Breast epithelium (tissue), 3 donors: Measurements from ENCODE around the gene HSPB7.

Experiments
- POLR2AphosphoS5 ChIP-seq, 3 donors: sonication (generic); formaldehyde crosslinking; IDR thresholded peaks; one replicate each; pipeline ENCODE4 v1.6.1; 2017; ENCODE audit warnings: antibody characterized with exemption in 3 of 3
- TF ChIP-seq, protein P1 (sequence below), 3 donors: fragments of 450-650 bp; IDR thresholded peaks; one replicate each; pipeline ENCODE4 v1.5.1; 2016 to 2017; ENCODE audit warnings: antibody characterized with exemption in 3 of 3, mild to moderate bottlenecking in 3 of 3, moderate library complexity in 3 of 3

DNA sequence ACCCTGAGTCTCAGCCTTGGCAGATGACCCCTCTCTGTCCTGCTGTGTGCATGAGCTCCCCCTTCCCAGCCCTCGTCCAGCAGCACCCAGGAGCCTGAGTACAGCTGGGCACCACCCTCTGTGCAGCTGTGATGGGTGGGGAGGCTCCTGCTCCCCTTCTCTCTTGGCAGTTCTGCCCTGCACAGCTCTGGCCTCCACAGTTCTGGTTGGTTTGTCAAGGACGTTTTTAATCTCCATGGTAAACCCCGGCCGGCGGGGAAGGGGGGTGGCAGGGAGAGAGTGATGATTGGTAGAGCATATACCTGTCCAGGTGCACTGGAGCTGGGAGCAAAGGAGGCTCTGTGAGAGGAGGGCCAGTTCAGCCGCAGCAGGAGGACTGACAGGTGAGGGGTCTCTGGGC is 3.8 kb upstream of the HSPB7 start, which contains the start of gene CLCNKA:
- TF ChIP-seq, protein P1, sequence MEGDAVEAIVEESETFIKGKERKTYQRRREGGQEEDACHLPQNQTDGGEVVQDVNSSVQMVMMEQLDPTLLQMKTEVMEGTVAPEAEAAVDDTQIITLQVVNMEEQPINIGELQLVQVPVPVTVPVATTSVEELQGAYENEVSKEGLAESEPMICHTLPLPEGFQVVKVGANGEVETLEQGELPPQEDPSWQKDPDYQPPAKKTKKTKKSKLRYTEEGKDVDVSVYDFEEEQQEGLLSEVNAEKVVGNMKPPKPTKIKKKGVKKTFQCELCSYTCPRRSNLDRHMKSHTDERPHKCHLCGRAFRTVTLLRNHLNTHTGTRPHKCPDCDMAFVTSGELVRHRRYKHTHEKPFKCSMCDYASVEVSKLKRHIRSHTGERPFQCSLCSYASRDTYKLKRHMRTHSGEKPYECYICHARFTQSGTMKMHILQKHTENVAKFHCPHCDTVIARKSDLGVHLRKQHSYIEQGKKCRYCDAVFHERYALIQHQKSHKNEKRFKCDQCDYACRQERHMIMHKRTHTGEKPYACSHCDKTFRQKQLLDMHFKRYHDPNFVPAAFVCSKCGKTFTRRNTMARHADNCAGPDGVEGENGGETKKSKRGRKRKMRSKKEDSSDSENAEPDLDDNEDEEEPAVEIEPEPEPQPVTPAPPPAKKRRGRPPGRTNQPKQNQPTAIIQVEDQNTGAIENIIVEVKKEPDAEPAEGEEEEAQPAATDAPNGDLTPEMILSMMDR (IDR thresholded peaks at IDR 0.05), result no peak
- no peak for TF ChIP-seq POLR2AphosphoS5 (IDR thresholded peaks at IDR 0.05)
